Measurements from ENCODE around the gene DLGAP3.

DNA sequence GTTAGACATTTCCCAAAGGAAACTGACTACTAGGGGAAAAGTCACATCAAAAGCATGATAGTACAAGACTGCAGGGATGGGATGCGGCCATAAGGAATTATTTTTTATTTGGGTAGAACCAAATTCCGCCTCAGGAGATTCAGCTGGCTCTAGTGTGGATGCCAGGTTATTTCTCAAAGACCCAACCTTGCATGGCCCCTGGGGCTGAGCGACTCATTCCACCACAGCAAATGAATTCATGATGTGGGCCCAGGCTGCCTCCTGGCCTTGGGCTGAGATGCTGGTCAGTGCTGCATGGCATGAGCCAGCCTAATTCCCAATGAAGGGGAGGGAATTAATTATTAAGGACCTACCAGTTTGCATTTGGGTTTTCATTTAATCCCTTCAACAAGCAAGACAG lies 43.9 kb upstream of the DLGAP3 start:
- no peak for TF ChIP-seq SIN3A (IDR thresholded peaks at IDR 0.05; ENCODE audit: borderline replicate concordance, insufficient read depth, low read length)
- TF ChIP-seq TAF1 (IDR thresholded peaks at IDR 0.05; ENCODE audit: borderline replicate concordance, insufficient read depth, low read length), result no peak
- no peak for TF ChIP-seq POLR2AphosphoS5 (IDR thresholded peaks at IDR 0.05; ENCODE audit: low read depth, low read length)
- TF ChIP-seq, protein P1, sequence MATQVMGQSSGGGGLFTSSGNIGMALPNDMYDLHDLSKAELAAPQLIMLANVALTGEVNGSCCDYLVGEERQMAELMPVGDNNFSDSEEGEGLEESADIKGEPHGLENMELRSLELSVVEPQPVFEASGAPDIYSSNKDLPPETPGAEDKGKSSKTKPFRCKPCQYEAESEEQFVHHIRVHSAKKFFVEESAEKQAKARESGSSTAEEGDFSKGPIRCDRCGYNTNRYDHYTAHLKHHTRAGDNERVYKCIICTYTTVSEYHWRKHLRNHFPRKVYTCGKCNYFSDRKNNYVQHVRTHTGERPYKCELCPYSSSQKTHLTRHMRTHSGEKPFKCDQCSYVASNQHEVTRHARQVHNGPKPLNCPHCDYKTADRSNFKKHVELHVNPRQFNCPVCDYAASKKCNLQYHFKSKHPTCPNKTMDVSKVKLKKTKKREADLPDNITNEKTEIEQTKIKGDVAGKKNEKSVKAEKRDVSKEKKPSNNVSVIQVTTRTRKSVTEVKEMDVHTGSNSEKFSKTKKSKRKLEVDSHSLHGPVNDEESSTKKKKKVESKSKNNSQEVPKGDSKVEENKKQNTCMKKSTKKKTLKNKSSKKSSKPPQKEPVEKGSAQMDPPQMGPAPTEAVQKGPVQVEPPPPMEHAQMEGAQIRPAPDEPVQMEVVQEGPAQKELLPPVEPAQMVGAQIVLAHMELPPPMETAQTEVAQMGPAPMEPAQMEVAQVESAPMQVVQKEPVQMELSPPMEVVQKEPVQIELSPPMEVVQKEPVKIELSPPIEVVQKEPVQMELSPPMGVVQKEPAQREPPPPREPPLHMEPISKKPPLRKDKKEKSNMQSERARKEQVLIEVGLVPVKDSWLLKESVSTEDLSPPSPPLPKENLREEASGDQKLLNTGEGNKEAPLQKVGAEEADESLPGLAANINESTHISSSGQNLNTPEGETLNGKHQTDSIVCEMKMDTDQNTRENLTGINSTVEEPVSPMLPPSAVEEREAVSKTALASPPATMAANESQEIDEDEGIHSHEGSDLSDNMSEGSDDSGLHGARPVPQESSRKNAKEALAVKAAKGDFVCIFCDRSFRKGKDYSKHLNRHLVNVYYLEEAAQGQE (IDR thresholded peaks at IDR 0.05; ENCODE audit: insufficient read depth in 1 of 2, low read depth in 2 of 2, low read length in 2 of 2), result no peak
